GM23338 (cell line): Measurements from ENCODE around the gene NDUFS5. TPM values are rescaled to one million over a fixed set of nuclear protein-coding genes. Genes with fewer than 3 reads are reported as not detected.

Experiments used
- ATAC-seq: fragments of 200-7000 bp; cut with Tn5 transposase; 3 replicates; pipeline ENCODE4 v1.9.1; 2020
- DNase-seq: peaks from one replicate; pipeline ENCODE4 v3.0.0-alpha.2; 2015; ENCODE audit warnings: low spot score
- H2AFZ ChIP-seq: fragments of 200-600 bp; sonication (generic); 2 replicates; pipeline ENCODE4 v1.8.0; 2016; ENCODE audit warnings: antibody characterized with exemption, mild to moderate bottlenecking, moderate library complexity
- H3F3A ChIP-seq: fragments of 200-600 bp; sonication (generic); replicated peaks from 2 replicates; pipeline ENCODE4 v1.8.0; 2017; ENCODE audit warnings: antibody characterized with exemption, mixed run types, low read depth
- H3K27ac ChIP-seq: fragments of 200-600 bp; sonication (generic); 2 replicates; pipeline ENCODE4 v1.6.1; 2016; ENCODE audit warnings: low read depth
- H3K27me3 ChIP-seq: fragments of 200-600 bp; sonication (generic); 2 replicates; pipeline ENCODE4 v1.8.0; 2016; ENCODE audit warnings: mild to moderate bottlenecking, mixed run types, moderate library complexity; ENCODE audit not compliant: insufficient read depth
- H3K36me3 ChIP-seq: fragments of 200-600 bp; sonication (generic); 2 replicates; pipeline ENCODE4 v1.8.0; 2016; ENCODE audit warnings: mild to moderate bottlenecking; ENCODE audit not compliant: insufficient read depth
- H3K4me1 ChIP-seq: fragments of 200-600 bp; sonication (generic); 2 replicates; pipeline ENCODE4 v1.8.0; 2016; ENCODE audit warnings: mild to moderate bottlenecking, moderate library complexity; ENCODE audit not compliant: insufficient read depth
- H3K4me2 ChIP-seq: fragments of 200-600 bp; sonication (generic); 2 replicates; pipeline ENCODE4 v1.7.1; 2017; ENCODE audit warnings: mixed run types
- H3K4me3 ChIP-seq: fragments of 200-600 bp; sonication (generic); 2 replicates; pipeline ENCODE4 v1.6.1; 2016; ENCODE audit warnings: mixed run types
- H3K79me2 ChIP-seq: fragments of 200-600 bp; sonication (generic); replicated peaks from 2 replicates; pipeline ENCODE4 v1.8.0; 2017; ENCODE audit warnings: mild to moderate bottlenecking; ENCODE audit not compliant: insufficient read depth
- H3K9me2 ChIP-seq: fragments of 200-600 bp; sonication (generic); 2 replicates; pipeline ENCODE4 v1.8.0; 2017; ENCODE audit not compliant: insufficient read depth
- H4K20me1 ChIP-seq: fragments of 200-600 bp; sonication (generic); replicated peaks from 2 replicates; pipeline ENCODE4 v1.8.0; 2017; ENCODE audit warnings: mild to moderate bottlenecking; ENCODE audit not compliant: insufficient read depth
- H3K27ac Mint-ChIP-seq: 2 replicates; pipeline ENCODE4 v1.8.0; 2020; ENCODE audit warnings: inconsistent platforms, mild to moderate bottlenecking, moderate library complexity, mixed read lengths
- H3K27me3 Mint-ChIP-seq: 3 replicates; pipeline ENCODE4 v1.8.0; 2022; ENCODE audit warnings: low read depth, mild to moderate bottlenecking, moderate library complexity, mixed read lengths, inconsistent platforms; ENCODE audit not compliant: insufficient read depth, poor library complexity
- H3K36me3 Mint-ChIP-seq: 3 replicates; pipeline ENCODE4 v1.8.0; 2021; ENCODE audit warnings: low read depth, mild to moderate bottlenecking, inconsistent platforms, moderate library complexity, mixed read lengths
- H3K4me1 Mint-ChIP-seq: 3 replicates; pipeline ENCODE4 v1.8.0; 2020; ENCODE audit warnings: mild to moderate bottlenecking, inconsistent platforms, mixed read lengths
- H3K4me3 Mint-ChIP-seq: 3 replicates; pipeline ENCODE4 v1.8.0; 2021; ENCODE audit warnings: moderate library complexity, mild to moderate bottlenecking, inconsistent platforms, mixed read lengths
- H3K9me3 Mint-ChIP-seq: 3 replicates; pipeline ENCODE4 v1.8.0; 2020; ENCODE audit warnings: moderate library complexity, mild to moderate bottlenecking, inconsistent platforms, mixed read lengths
- EZH2phosphoT487 ChIP-seq: fragments of 200-600 bp; sonication (generic); IDR thresholded peaks from one replicate; pipeline ENCODE4 v1.8.1; 2018; ENCODE audit warnings: antibody characterized with exemption; ENCODE audit not compliant: unreplicated experiment
- POLR2AphosphoS5 ChIP-seq: IDR thresholded peaks from 2 replicates; pipeline ENCODE4 v1.6.1; 2016; ENCODE audit warnings: antibody characterized with exemption, low read depth
- polyA plus RNA-seq: library from polyadenylated mRNA; unstranded; fragments of >200 nt; fragmentation: Nextera tagmentation; extraction: Ambion mirVana; gene quantifications from 2 replicates; pipeline ENCODE4 v1.2.1, GENCODE V29; 2016
- total RNA-seq: library from RNA; depleted of rRNA; stranded (reverse); fragments of >200 nt; shearing (Covaris generic); gene quantifications from 2 replicates; pipeline ENCODE4 v1.2.3, GENCODE V29; 2014
- TF ChIP-seq, protein P1 (sequence below): fragments of 250-450 bp; sonication (Bioruptor Pico); IDR thresholded peaks from 2 replicates; pipeline ENCODE4 v1.5.0; 2020; ENCODE audit warnings: mild to moderate bottlenecking, moderate library complexity
- TF ChIP-seq, protein P2 (sequence below): IDR thresholded peaks from 2 replicates; pipeline ENCODE4 v1.6.1; 2016; ENCODE audit warnings: antibody characterized with exemption

The NDUFS5 gene
- total and polyA plus RNA-seq, 2 experiments from 2014 or later = 532 to 2,534 TPM

DNA sequence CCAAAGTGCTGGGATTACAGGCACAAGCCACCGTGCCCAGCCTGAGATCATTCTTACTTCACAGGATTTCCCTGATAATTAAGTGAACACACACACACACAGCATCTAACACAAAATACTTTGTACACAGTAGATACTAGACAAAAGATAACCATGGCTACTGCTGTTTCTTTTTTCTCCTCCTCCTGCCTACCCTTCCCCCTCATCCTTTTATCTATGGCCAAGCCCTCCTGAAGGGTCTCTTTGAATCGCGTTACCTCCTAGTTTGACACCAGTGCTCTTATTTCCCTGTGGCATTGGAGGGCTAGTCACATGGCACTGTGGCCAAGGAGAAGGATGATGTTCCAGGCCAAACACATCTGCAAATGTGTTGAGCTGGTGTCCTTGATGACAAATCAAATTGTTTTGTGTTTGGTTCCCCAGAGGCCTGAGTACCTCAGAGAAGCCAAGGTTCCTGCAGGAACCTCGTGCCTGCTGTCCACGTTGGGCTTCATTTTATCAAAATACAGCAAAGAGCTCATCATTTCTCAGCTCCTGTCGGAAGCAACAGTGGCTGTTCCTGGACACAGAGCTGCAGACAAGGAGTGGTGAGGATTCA, 20.6 kb downstream of the NDUFS5 start (continued):
- TF ChIP-seq, protein P1, sequence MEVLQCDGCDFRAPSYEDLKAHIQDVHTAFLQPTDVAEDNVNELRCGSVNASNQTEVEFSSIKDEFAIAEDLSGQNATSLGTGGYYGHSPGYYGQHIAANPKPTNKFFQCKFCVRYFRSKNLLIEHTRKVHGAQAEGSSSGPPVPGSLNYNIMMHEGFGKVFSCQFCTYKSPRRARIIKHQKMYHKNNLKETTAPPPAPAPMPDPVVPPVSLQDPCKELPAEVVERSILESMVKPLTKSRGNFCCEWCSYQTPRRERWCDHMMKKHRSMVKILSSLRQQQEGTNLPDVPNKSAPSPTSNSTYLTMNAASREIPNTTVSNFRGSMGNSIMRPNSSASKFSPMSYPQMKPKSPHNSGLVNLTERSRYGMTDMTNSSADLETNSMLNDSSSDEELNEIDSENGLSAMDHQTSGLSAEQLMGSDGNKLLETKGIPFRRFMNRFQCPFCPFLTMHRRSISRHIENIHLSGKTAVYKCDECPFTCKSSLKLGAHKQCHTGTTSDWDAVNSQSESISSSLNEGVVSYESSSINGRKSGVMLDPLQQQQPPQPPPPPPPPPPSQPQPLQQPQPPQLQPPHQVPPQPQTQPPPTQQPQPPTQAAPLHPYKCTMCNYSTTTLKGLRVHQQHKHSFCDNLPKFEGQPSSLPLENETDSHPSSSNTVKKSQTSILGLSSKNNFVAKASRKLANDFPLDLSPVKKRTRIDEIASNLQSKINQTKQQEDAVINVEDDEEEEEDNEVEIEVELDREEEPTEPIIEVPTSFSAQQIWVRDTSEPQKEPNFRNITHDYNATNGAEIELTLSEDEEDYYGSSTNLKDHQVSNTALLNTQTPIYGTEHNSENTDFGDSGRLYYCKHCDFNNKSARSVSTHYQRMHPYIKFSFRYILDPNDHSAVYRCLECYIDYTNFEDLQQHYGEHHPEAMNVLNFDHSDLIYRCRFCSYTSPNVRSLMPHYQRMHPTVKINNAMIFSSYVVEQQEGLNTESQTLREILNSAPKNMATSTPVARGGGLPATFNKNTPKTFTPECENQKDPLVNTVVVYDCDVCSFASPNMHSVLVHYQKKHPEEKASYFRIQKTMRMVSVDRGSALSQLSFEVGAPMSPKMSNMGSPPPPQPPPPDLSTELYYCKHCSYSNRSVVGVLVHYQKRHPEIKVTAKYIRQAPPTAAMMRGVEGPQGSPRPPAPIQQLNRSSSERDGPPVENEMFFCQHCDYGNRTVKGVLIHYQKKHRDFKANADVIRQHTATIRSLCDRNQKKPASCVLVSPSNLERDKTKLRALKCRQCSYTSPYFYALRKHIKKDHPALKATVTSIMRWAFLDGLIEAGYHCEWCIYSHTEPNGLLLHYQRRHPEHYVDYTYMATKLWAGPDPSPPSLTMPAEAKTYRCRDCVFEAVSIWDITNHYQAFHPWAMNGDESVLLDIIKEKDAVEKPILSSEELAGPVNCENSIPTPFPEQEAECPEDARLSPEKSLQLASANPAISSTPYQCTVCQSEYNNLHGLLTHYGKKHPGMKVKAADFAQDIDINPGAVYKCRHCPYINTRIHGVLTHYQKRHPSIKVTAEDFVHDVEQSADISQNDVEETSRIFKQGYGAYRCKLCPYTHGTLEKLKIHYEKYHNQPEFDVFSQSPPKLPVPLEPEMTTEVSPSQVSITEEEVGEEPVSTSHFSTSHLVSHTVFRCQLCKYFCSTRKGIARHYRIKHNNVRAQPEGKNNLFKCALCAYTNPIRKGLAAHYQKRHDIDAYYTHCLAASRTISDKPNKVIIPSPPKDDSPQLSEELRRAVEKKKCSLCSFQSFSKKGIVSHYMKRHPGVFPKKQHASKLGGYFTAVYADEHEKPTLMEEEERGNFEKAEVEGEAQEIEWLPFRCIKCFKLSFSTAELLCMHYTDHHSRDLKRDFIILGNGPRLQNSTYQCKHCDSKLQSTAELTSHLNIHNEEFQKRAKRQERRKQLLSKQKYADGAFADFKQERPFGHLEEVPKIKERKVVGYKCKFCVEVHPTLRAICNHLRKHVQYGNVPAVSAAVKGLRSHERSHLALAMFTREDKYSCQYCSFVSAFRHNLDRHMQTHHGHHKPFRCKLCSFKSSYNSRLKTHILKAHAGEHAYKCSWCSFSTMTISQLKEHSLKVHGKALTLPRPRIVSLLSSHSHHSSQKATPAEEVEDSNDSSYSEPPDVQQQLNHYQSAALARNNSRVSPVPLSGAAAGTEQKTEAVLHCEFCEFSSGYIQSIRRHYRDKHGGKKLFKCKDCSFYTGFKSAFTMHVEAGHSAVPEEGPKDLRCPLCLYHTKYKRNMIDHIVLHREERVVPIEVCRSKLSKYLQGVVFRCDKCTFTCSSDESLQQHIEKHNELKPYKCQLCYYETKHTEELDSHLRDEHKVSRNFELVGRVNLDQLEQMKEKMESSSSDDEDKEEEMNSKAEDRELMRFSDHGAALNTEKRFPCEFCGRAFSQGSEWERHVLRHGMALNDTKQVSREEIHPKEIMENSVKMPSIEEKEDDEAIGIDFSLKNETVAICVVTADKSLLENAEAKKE (CRISPR knock-in tag) = no peak
- TF ChIP-seq POLR2AphosphoS5 (no peak), EZH2phosphoT487 (no peak)
- TF ChIP-seq, protein P2, sequence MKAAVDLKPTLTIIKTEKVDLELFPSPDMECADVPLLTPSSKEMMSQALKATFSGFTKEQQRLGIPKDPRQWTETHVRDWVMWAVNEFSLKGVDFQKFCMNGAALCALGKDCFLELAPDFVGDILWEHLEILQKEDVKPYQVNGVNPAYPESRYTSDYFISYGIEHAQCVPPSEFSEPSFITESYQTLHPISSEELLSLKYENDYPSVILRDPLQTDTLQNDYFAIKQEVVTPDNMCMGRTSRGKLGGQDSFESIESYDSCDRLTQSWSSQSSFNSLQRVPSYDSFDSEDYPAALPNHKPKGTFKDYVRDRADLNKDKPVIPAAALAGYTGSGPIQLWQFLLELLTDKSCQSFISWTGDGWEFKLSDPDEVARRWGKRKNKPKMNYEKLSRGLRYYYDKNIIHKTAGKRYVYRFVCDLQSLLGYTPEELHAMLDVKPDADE = no peak

DNA sequence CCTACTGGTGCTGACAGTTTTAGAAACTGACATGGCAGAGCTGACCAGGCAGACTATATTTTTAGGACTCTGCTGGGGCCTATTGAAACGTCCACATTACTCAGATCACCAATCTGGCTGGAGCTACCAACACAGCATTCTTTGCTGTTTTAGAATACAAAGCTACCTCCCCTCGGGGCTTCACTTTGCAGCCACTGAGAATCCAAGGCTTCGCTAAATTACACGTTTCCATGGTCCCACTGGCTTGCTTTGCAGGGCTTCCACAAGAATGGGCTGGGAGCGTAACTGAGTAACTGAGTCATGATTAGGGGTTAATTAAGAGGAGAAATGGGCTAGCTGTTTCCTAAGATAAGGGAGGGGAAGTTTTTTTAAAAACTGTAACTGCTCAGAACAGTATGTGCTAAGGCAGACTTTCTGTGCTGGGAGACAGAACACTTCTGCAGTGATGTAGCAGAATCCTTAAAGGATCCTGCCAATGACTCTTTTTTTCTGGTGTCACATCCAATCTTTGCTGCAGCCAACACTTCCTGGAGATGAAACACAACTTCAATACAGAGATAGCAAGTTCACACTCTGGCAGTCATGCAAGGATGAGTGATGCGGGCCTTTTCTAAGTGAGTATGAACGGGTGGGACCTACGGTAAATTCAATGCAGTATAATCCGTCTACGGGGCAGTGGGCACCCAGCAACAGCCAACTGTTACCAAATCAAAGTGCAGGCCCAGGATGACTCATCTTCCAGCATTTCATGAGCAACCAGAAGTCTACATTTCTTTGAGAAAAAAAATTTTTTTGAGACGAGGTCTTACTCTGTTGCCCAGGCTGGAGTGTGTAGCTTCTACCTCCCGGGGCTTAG, 21.5 kb downstream of the NDUFS5 start:
- no peak overlapping the region for H2AFZ ChIP-seq
- no peaks in the 10 kb centered on the region for H3K9me2 ChIP-seq
- H4K20me1 ChIP-seq = no peaks in the 10 kb centered on the region
- no peak overlapping the region for H3K4me3 ChIP-seq
- no peak overlapping the region for H3K4me2 ChIP-seq
- peaks cover 18% of the 10 kb centered on the region; the same call in 2 of the 3 replicates for H3K4me1 Mint-ChIP-seq
- ATAC-seq (no peak), DNase-seq (no peak)
- no peak overlapping the region for H3K4me3 Mint-ChIP-seq
- H3K27ac ChIP-seq = 0 out of 2 replicates have a peak overlapping the region, but pooled peaks have one; percentile 3
- H3K4me1 ChIP-seq = peaks cover 7% of the 10 kb centered on the region; the same call in 1 of the 2 replicates
- H3K79me2 ChIP-seq = no peaks in the 10 kb centered on the region
- no peaks in the 10 kb centered on the region for H3K27me3 ChIP-seq
- no peaks in the 10 kb centered on the region for H3F3A ChIP-seq
- H3K36me3 Mint-ChIP-seq = peaks cover 19% of the 10 kb centered on the region
- H3K36me3 ChIP-seq = no peaks in the 10 kb centered on the region
- peaks cover 5% of the 10 kb centered on the region for H3K27me3 Mint-ChIP-seq
- no peaks in the 10 kb centered on the region for H3K9me3 Mint-ChIP-seq
- H3K27ac Mint-ChIP-seq = 0 out of 2 replicates have a peak overlapping the region, but pooled peaks have one; percentile 28
- TF ChIP-seq, protein P1 (CRISPR knock-in tag) = no peak
